ENCODE data around the gene MMP13.
"Not testable (repeated sequence)": the region's sequence is repeated elsewhere in the genome, so short reads cannot be mapped to it uniquely, and the experiment has no call there.

MMP13 gene

DNA sequence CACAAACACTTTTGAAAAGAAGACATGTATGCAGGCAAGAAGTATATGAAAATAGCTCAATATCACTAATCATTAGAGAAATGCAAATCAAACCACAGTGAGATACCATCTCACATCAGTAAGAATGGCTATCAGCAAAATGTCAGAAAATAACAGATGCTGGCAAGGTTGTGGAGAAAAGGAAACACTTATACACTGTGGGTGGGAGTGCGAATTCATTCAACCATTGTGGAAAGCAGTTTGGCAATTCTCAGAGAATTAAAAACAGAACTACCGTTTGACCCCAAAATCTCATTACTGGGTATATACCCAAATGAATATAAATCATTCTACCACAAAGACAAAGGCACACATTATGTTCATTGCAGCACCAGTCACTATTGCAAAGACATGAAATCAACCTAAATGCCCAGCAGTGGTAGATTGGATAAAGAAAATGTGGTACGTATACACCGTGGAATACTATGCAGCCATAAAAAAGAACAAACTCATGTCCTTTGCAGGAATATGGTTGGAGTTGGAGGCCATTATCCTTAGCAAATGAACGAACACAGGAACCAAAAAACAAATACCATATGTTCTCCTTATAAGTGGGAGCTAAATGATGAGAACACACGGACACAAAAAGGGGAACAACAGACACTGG, 18.5 kb downstream of the MMP13 start:
- no peak for DNase-seq (ENCODE audit: low spot score)

GRCh38 chr11:102935514-102935913, 20.0 kb downstream of the MMP13 start:
- DNase-seq (ENCODE audit: low spot score): no peak

- no peak for DNase-seq (ENCODE audit: low spot score)
Measured at GRCh38 chr11:102934735-102935134, 20.8 kb downstream of the MMP13 start.

- no peak for DNase-seq (ENCODE audit: low spot score)
Measured at GRCh38 chr11:102933627-102934026, 21.9 kb downstream of the MMP13 start.

DNA sequence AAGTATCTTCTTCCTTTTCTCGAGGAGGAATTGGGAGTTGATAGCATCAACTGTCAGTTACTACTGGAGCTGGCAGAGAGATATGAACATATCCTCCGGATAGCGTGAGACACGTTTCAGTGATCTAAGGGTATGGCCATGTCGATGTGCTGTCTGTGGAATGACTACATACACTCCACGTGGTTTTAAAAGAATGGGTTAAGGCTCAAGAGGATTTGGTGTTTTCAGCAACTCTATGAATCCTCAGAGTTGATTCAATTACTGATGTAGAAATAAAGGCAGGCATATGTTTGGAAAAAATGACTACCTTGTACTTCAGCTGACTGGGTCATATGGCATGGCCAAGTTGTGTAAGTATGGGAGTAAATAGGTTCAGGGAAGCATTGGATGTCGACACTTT, 22.9 kb downstream of the MMP13 start:
- no peak for DNase-seq (ENCODE audit: low spot score)

- no peak for DNase-seq (ENCODE audit: low spot score)
Measured at GRCh38 chr11:102930451-102930850, 25.1 kb downstream of the MMP13 start.

- no peak for DNase-seq (ENCODE audit: low spot score)
Measured at GRCh38 chr11:102929972-102930371, 25.6 kb downstream of the MMP13 start.

DNA sequence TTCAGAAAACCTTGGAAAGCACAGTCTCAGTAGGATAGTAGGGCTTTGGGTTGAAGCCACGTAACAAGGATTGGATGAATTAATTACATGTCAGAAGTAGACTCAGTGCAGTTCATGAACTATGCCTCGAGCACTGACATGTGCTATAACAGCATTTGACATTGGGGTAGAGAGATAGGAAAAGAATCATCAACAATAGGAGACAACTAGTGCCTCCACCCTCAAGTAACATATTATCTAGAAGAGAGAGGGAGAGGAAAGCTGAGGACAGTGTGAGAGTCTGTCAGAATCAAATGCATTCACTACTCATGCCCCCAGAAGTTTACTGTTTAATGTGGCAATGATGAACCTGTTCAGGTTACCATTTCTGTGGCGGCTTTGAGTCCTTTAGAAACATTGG, 26.4 kb downstream of the MMP13 start:
- DNase-seq (ENCODE audit: low spot score): no peak

DNA sequence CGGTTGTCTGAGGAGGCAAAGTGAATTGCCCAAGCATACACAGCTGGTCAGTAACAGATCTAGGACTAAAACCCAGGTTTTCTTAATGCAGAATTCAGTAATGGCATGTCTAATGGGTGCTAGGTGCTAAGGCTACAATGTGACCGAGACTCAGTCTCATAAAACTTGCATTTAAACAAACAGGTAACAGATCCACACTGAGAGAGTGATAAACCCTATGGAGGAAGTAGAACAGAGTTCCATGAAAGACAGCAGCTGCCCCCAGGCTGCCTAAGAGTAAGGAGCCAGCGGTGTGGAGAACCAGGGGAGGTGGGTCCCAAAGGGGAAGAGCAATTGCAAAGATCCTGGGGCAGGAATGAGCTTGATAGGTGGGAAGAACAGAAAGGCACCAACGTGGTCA, 27.3 kb downstream of the MMP13 start:
- DNase-seq (ENCODE audit: low spot score): no peak

DNA sequence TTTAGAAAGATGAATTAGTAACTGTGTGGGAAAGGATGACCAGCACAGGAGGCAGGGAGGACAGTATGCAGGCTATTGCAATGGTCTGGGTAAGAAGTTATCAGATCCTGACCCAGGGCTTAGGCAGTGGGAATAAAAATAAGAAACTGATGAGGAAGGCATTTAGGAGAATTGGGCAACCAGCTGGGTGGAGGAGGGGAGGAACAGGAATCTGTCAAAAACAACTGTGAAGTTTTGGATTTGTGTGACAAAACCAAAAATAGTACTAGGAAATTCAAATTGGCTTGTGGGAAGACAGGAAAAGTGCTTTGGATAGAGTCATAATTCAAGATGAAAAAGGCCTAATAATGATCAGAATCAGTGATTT, 27.9 kb downstream of the MMP13 start:
- no peak for DNase-seq (ENCODE audit: low spot score)

DNA sequence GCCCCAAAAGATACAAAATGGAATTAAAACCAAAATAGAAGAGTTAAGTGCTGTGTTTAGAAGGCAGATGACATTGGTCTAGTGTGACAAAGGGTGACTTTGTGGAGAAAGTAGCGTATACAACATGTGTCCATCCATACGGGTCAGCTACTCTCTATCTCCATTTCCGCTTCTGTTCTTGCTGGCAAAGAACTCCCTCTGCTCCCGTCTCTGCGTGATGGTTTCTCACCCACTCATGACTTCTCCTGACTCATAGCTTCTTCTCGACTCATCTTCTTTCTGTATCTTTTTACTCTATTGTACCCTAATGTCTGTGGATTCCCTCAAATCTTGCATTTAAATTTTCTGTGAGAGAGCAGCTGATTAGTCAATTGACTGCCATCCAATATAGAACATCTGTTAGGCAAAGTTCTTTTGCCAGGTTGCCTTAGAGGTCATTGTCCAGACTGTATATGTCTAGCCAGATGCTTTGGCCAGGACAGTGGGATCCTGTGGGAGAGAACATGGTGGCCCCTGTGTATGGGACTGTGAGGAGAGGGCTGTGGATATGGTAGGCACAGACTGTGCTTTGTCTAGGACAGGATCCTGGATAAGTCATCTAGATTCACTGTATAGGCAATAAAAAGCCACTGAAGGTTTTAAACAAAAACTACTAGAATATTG, 28.4 kb downstream of the MMP13 start:
- DNase-seq (ENCODE audit: low spot score): no peak

GRCh38 chr11:102926517-102926916, 29.0 kb downstream of the MMP13 start:
- no peak for DNase-seq (ENCODE audit: low spot score)

DNA sequence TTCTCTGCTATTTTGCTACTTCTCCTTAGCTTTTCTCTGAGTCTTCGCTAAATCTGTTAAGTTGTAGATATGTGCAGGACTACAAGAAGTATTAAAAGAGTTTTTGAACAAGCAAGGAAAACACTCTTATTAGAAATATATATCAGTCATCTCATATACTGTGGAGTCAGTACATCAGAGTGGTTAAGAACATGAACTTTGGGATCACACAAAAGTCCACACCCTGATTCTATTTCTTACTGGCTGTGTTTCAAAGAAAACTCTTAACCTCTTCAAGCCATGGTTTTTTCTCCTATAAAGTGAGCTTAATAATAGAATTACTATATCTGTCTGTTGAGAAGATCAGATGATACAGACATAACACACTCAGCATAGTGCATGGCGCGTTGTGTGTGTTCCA, 29.5 kb downstream of the MMP13 start:
- DNase-seq (ENCODE audit: low spot score): no peak

- DNase-seq (ENCODE audit: low spot score): peak; percentile 44
Measured at GRCh38 chr11:102924851-102925380, 30.6 kb downstream of the MMP13 start.

GRCh38 chr11:102921587-102922220, 33.8 kb downstream of the MMP13 start:
- DNase-seq (ENCODE audit: low spot score): no peak

DNA sequence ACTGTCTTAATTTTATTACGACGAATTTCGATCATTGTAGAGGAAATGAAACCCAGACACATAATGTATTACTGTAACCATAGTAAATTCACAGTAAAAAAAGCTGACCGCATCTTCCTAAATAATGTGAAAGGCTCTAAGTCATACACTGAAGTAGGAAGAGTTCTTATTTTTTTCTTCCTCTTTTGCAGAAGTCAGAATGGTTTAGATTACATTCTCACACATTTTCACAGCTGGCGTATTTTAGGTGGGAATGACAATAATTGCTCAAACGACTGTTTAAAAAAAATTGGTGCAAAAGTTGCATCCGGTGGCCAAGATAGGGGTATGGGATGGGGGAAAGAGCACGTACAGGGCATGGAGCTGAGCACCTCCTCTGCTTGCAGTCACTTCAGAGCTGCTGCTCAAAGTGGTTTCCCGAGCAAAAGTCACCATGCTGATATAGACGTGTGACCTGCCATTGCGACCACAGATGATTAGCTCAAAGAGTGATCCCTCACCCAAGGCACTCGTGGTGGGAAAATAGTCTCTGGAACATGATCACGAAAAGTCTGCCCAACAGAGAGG, 35.3 kb downstream of the MMP13 start:
- no peak for DNase-seq (ENCODE audit: low spot score)

DNA sequence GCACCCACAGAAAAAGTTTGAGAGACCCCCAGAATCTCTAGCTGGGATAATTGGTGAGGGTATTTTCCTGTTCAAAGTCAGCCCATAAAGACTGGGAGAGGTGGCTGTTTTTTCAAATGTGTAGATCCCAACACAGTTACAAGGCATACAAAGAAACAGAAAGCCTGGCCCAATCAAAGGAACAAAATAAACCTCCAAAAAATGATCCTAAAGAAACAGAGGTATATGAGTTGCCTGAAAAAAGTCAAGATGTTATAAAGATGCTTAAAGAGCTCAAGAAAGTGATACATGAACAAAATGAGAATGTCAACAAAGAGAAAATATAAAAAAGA, 40.5 kb downstream of the MMP13 start:
- no peak for DNase-seq (ENCODE audit: low spot score)

DNA sequence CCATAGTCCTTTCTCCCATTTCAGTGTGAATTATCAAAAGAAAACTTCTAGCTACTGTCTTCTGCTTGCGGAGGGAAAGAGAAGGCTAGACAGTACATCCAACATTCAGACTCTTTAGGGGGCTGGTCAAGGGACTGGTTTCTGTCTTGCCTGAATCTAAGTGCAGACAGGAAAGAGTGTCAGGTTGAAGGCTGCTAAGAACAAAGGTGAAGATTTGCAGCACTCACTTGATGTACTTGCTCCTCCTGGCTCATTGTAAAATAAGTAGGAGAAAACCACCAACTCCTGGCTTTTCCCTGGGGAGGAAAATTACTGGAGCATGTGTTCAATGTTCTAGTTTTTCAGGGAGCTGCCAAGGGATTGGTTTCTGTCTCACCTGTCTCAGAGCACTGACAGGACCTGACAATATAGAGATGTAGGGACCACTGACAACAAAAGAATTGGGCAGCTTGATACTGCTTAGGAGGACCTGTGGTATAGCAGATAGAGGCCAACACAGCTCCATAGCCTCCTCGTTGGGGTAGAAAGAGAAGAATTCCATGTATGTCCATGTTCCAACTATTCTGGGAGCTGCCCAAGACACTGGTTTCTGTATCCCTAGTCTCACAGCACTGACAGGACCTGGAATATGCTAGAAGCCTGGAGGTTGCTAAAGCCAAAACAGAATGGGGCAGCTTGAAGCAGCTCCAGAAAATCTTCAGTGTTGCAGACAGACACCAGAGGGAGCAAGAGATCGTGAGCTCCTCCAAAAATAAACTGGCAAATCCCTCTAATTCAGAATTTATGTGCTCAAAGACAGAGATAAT, 41.1 kb downstream of the MMP13 start:
- peak; percentile 67 for DNase-seq (ENCODE audit: low spot score)

DNA sequence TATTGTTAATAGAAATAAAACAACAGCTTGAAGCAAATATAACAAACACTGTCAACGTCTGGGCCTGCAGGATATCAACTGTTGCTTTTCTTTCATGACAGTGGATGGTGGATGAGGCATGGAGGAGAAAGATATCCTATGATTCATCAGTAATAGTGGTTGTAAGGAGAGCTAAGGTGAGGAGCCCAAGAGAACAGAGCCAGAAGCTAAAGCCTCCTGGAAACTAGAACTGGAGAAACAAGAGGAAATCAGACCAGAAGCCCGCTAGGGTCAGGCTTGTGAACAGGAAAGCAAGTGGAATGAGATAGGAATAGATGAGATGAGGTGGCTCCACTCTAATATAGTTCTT, 43.1 kb downstream of the MMP13 start:
- DNase-seq (ENCODE audit: low spot score): no peak

- DNase-seq (ENCODE audit: low spot score): no peak
Measured at GRCh38 chr11:102911758-102912481, 43.6 kb downstream of the MMP13 start.

GRCh38 chr11:102905848-102906247, 49.7 kb downstream of the MMP13 start:
- not testable (repeated sequence) for DNase-seq (ENCODE audit: low spot score)

DNA sequence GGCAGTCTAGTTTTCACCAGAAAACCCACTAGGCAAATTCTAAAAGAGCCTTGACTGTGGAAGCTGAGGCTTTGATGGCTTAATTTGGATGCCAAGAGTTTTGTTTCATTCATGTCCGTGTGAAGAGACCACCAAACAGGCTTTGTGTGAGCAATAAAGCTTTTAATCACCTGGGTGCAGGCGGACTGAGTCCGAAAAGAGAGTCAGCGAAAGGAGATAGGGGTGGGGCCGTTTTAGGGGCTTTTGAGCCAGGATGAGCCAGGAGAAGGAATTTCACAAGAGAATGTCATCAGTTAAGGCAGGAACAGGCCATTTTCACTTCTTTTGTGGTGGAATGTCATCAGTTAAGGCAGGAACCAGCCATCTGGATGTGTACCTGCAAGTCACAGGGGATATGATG, 51.6 kb downstream of the MMP13 start:
- not testable (repeated sequence) for DNase-seq (ENCODE audit: low spot score)

All from AG08395 (cell line).